GM21447 (cell line): ENCODE measurements around the gene SCNN1B.
"Not testable (repeated sequence)": the region's sequence is repeated elsewhere in the genome, so short reads cannot be mapped to it uniquely, and the experiment has no call there.

Source experiments
- ATAC-seq: cut with Tn5 transposase; IDR thresholded peaks from one replicate; pipeline ENCODE4 v1.9.1; 2021; ENCODE audit not compliant: unreplicated experiment

Gene SCNN1B

GRCh38 chr16:23288726-23289512 lies 13.2 kb upstream of the SCNN1B start:
- no peak for ATAC-seq

GRCh38 chr16:23290189-23291062 lies 11.7 kb upstream of the SCNN1B start:
- no peak for ATAC-seq

- no peak for ATAC-seq
Observed at GRCh38 chr16:23293016-23293415, 9.1 kb upstream of the SCNN1B start.

GRCh38 chr16:23294260-23294659 lies 7.8 kb upstream of the SCNN1B start:
- no peak for ATAC-seq

GRCh38 chr16:23296994-23297393 lies 5.1 kb upstream of the SCNN1B start:
- ATAC-seq, result no peak

- ATAC-seq, result no peak
Observed at GRCh38 chr16:23298290-23298915, 3.7 kb upstream of the SCNN1B start.

GRCh38 chr16:23299815-23300214 lies 2.3 kb upstream of the SCNN1B start:
- ATAC-seq, result not testable (repeated sequence)

- ATAC-seq, result no peak
Observed at GRCh38 chr16:23301251-23302044, 654 bp upstream of the SCNN1B start.

- no peak for ATAC-seq
Observed at GRCh38 chr16:23303685-23304084, 1.6 kb downstream of the SCNN1B start.

- no peak for ATAC-seq
Observed at GRCh38 chr16:23304620-23305019, 2.5 kb downstream of the SCNN1B start.

GRCh38 chr16:23306199-23307100 lies 4.3 kb downstream of the SCNN1B start:
- no peak for ATAC-seq

GRCh38 chr16:23310217-23310616 lies 8.1 kb downstream of the SCNN1B start:
- ATAC-seq, result no peak

GRCh38 chr16:23310744-23311143 lies 8.6 kb downstream of the SCNN1B start:
- ATAC-seq, result no peak

GRCh38 chr16:23316232-23316631 lies 14.1 kb downstream of the SCNN1B start:
- ATAC-seq, result no peak

- no peak for ATAC-seq
Observed at GRCh38 chr16:23316634-23317265, 14.6 kb downstream of the SCNN1B start.

- ATAC-seq, result no peak
Observed at GRCh38 chr16:23317266-23317661, 15.2 kb downstream of the SCNN1B start.

GRCh38 chr16:23317751-23318150 lies 15.6 kb downstream of the SCNN1B start:
- ATAC-seq, result no peak

- no peak for ATAC-seq
Observed at GRCh38 chr16:23318639-23319038, 16.5 kb downstream of the SCNN1B start.

- ATAC-seq, result no peak
Observed at GRCh38 chr16:23319861-23320615, 17.9 kb downstream of the SCNN1B start.
